ENCODE measurements around the gene GNL2. TPM values are rescaled to one million over a fixed set of nuclear protein-coding genes. Genes with fewer than 3 reads are reported as not detected.
"Not testable (repeated sequence)": the region's sequence is repeated elsewhere in the genome, so short reads cannot be mapped to it uniquely, and the experiment has no call there.

GNL2 gene
- total RNA-seq, 2 donors from 2014 or later, result 35.7 to 40.0 TPM

- intact Hi-C loops (cut with DNase I), result no loop called here
- no peak for DNase-seq (ENCODE audit: low spot score)
Observed at GRCh38 chr1:37533317-37534093, 62.2 kb downstream of the GNL2 start.

GRCh38 chr1:37532418-37533156, 63.1 kb downstream of the GNL2 start:
- DNase-seq (ENCODE audit: low spot score), result not testable (repeated sequence)

GRCh38 chr1:37529888-37530287, 65.8 kb downstream of the GNL2 start:
- intact Hi-C loops (cut with DNase I); DNase-seq (ENCODE audit: low spot score): not testable (repeated sequence)

More at GRCh38 chr1:37532418-37533156, 63.1 kb downstream of the GNL2 start:
- intact Hi-C loops (cut with DNase I), result not testable (repeated sequence)

- intact Hi-C loops (cut with DNase I), result no loop called here
- DNase-seq (ENCODE audit: low spot score), result no peak
Observed at GRCh38 chr1:37519613-37520012, 76.1 kb downstream of the GNL2 start.

GRCh38 chr1:37518929-37519328, 76.8 kb downstream of the GNL2 start:
- intact Hi-C loops (cut with DNase I); DNase-seq (ENCODE audit: low spot score): not testable (repeated sequence)

GRCh38 chr1:37518241-37518640, 77.5 kb downstream of the GNL2 start:
- intact Hi-C loops (cut with DNase I); DNase-seq (ENCODE audit: low spot score): not testable (repeated sequence)

- DNase-seq (ENCODE audit: low spot score), result no peak
- intact Hi-C loops (cut with DNase I), result no loop called here
Observed at GRCh38 chr1:37517569-37517968, 78.2 kb downstream of the GNL2 start.

Other genes starting within 250 kb of the GNL2 start
- 10 to 100 TPM in 1 of 2 donors, 1 to 10 TPM in 1; 7.7 to 18.4 TPM for gene ZC3H12A, start 121.4 kb downstream of the GNL2 start, total RNA-seq
- gene MEAF6, start 81.2 kb downstream of the GNL2 start, total RNA-seq, result 10 to 100 TPM; 43.6 to 49.6 TPM
- 10 to 100 TPM; 11.3 to 13.9 TPM for gene SNIP1, start 41.6 kb downstream of the GNL2 start, total RNA-seq
- gene DNALI1, start 39.0 kb downstream of the GNL2 start, total RNA-seq, result 1 to 10 TPM; 2.1 to 3.9 TPM
- 1 to 10 TPM in 1 of 2 donors, under 1 TPM in 1; 0.60 to 1.2 TPM for gene RSPO1, start 39.0 kb upstream of the GNL2 start, total RNA-seq
- gene CDCA8, start 96.6 kb upstream of the GNL2 start, total RNA-seq, result under 1 TPM; 0.42 to 0.48 TPM
- gene EPHA10, start 169.2 kb upstream of the GNL2 start, total RNA-seq, result under 1 TPM in 1 of 2 donors, not detected in 1; 0.05 TPM
- 1 to 10 TPM; 1.8 to 1.9 TPM for gene MANEAL, start 197.9 kb upstream of the GNL2 start, total RNA-seq
- 10 to 100 TPM; 40.2 to 42.1 TPM for gene C1orf122, start 211.9 kb upstream of the GNL2 start, total RNA-seq
- 10 to 100 TPM in 1 of 2 donors, 1 to 10 TPM in 1; 7.1 to 12.0 TPM for gene YRDC, start 212.3 kb upstream of the GNL2 start, total RNA-seq